UCSD-AML1 (cell line): ENCODE measurements around the gene INSYN1.
"Not testable (repeated sequence)": the region's sequence is repeated elsewhere in the genome, so short reads cannot be mapped to it uniquely, and the experiment has no call there.

Source experiments
- DNase-seq: peaks from one replicate; lab custom pipeline; 2025; ENCODE audit not compliant: unreplicated experiment; lab: John Stamatoyannopoulos, UW

The INSYN1 gene, protein sequence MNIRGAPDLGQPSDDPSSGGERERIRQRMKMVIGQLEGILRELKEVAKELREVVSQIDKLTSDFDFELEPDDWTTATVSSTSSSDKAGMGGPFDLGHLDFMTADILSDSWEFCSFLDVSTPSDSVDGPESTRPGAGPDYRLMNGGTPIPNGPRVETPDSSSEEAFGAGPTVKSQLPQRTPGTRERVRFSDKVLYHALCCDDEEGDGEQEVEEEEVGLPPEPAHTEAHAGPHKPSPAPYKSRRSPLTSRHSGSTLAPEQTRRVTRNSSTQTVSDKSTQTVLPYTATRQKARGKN

GRCh38 chr15:73753250-73754130 lies at the start of gene INSYN1:
TSS of gene INSYN1 (minus strand) at chr15:73753351. CDS start at chr15:73751130, 2,221 bp downstream.
- DNase-seq, result no peak

- DNase-seq, result no peak
Observed at GRCh38 chr15:73802431-73803041, 49.4 kb upstream of the INSYN1 start.

GRCh38 chr15:73800662-73801345 lies 47.7 kb upstream of the INSYN1 start:
- no peak for DNase-seq

GRCh38 chr15:73799466-73799865 lies 46.3 kb upstream of the INSYN1 start:
- peak; percentile 28 for DNase-seq

DNA sequence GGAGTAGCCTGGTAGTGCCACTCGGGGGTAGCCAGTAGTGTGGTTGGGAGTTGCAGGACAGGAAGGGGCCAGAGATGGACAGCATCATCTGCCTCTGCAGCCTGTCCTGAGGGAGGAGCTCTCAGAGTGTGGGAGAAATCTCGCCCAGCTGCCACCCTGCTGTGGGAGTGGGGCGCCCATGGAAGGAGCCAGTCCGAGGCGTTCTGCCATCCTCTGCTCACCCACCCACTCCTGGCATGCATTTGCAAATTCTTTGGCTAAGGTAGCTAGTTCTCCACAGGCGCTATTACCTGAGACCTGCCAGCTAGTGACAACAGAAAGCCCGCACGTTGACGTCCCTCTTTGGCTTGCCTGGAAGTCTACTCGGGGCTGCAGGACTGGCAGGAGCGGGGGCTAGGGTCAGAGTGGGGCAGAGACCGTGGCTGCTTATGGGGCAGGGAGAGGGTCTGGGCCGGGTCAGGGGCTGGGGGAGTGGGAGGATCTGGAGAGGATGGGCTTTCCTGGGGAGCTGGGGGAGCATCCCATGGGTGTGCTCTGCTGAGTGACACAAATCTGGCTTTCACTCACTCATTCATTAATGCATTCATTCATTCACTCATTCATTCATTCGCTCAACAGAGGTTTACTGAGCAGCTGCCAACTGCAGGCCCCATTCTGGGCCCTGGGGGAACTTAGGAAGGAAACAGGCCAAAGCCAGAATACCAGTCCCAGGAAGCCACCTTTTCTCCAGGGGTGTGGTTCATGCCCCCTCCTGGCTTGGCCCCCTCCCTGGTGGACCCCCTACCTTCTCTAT lies 44.4 kb upstream of the INSYN1 start:
- no peak for DNase-seq

DNA sequence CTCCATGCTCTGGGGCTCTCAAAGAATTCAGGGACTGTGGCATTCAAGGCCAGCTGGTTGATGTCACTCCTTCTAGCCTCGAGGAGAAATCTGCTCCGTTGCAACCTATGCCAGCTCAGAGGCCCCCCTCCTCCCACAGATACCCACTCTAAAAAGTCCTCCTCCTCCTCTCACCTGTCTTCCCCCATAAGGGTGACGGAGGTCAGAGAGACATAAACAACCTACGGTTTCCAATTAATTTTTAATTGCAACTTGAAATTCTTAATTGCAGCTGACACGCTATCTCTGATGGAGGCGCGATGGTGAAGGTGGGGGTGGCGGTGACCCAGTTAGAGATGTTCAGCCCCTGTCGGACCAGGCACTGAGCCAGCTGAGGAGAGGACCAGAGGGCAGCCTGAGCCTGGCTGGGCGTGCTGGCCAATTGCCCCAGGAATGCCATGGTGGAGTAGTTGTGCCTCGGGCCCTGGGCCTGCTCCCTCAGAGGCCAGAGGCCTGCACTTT lies 43.2 kb upstream of the INSYN1 start:
- no peak for DNase-seq

GRCh38 chr15:73794443-73795133 lies 41.4 kb upstream of the INSYN1 start:
- DNase-seq, result no peak

DNA sequence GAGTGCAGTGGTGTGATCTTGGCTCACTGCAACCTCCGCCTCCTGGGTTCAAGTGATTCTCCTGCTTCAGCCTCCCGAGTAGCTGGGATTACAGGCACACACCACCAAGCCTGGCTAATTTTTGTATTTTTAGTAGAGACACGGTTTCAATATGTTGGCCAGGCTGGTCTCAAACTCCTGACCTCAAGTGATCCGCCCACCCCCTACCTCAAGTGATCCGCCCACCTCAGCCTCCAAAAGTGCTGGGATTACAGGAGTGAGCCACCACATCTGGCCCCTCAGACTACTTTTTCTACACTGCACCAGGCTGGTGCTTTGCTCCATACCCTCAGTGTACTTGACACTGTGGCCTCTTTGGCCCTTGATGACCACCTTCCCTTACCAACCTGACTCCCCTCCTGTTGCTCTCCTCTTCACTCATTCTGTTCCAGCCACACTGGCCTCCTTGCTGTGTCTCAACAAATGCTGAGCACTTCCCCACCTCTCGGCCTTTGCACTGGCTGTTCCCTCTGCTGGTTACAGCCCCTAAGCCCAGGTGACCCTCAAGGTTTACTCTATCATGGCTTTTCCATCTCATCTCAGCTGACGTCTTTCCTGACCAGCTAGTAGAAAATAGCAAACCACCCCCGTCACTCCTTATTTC lies 39.9 kb upstream of the INSYN1 start:
- not testable (repeated sequence) for DNase-seq

GRCh38 chr15:73792415-73792814 lies 39.3 kb upstream of the INSYN1 start:
- no peak for DNase-seq

- no peak for DNase-seq
Observed at GRCh38 chr15:73789521-73790240, 36.5 kb upstream of the INSYN1 start.

- DNase-seq, result no peak
Observed at GRCh38 chr15:73787621-73788020, 34.5 kb upstream of the INSYN1 start.

GRCh38 chr15:73786538-73786937 lies 33.4 kb upstream of the INSYN1 start:
- no peak for DNase-seq

- not testable (repeated sequence) for DNase-seq
Observed at GRCh38 chr15:73785256-73786014, 32.3 kb upstream of the INSYN1 start.

GRCh38 chr15:73784291-73784690 lies 31.1 kb upstream of the INSYN1 start:
- no peak for DNase-seq

DNA sequence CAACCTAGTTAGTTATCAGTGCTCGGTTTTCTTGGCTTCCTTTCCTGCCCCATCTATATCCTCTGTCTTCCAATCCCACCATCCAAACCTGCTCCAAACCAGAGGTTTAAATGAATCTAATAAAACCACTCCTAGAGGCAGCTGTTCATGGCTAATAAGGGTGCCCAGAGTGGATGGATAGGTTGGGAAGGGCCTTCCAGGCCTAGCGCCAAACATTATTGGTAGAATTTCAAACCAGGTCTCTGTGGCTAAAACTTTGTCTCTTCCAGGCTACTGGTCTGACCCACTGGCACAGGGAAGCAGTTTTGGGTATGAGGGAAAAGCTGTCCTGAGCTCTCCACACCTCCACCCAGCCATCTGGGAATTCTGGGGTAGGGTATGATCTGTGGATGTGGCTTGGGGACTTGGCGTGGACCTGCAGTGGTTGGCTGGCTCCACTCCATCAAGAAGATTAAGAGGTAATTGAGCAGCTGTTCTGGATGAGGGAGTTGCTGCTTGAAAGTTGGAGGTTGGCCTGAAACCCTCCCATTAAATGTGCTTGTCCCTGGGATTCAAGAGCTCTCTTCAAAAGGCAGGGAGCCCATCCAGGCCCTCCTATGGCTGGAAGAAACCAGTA lies 29.3 kb upstream of the INSYN1 start:
- no peak for DNase-seq

GRCh38 chr15:73781038-73781925 lies 28.1 kb upstream of the INSYN1 start:
- no peak for DNase-seq
